OCI-LY1 (cell line): ENCODE measurements around the gene ATG9A.

ENCODE experiments used
- EZH2 ChIP-seq: fragments of 200-600 bp; sonication (generic), shearing (Covaris generic); IDR thresholded peaks from 2 replicates; pipeline ENCODE4 v1.8.0; 2017; ENCODE audit warnings: borderline replicate concordance, mixed run types, mild to moderate bottlenecking, antibody characterized with exemption, low read length, moderate library complexity, mixed read lengths
- TF ChIP-seq, protein P1 (sequence below): fragments of 200-600 bp; sonication (generic), shearing (Covaris generic); IDR thresholded peaks from 2 replicates; pipeline ENCODE4 v1.5.1; 2017; ENCODE audit warnings: mild to moderate bottlenecking, antibody characterized with exemption, low read length, moderate library complexity, mixed read lengths

DNA sequence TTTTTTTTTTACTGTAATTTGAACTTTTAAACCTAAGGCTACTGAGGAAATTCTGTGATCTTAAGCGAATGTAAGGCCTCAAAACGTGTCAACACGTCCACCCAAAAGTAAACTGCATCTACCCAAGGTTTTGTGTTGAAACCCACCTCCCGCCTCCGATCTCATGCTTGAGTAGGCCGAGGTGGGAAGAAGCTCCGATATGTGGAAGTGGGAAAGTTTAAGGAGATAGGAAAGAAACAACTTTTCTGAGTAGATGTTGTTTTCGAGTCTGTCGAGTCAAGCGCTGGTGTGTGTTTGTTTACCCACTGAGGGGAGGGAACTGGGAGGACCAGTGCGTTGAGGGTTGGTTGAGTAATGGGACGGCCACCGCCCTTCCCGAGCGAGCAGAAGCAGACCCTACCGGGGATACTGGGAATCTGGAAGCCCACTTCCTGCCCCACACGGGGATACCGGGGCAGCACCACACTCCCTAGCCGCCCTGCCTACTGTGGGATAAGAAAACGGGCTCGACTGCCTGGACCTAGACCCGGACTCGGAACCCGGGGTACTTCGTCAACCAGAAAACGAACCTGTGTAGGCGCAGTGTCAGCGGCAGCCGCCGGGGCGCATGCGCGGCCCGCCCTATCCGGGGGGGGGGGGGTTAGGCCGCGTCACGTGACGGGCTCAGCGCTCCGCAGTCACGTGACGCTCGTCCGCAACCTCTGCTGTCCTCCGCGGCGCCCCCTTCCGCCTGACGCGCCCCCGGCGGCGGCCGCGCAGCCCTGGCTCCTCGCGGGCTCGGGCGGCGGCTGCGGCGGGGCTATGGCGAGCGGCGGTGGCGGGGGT lies 51.7 kb downstream of the ATG9A start, which contains the start of gene RETREG2:
- no peak for TF ChIP-seq EZH2
- TF ChIP-seq, protein P1, sequence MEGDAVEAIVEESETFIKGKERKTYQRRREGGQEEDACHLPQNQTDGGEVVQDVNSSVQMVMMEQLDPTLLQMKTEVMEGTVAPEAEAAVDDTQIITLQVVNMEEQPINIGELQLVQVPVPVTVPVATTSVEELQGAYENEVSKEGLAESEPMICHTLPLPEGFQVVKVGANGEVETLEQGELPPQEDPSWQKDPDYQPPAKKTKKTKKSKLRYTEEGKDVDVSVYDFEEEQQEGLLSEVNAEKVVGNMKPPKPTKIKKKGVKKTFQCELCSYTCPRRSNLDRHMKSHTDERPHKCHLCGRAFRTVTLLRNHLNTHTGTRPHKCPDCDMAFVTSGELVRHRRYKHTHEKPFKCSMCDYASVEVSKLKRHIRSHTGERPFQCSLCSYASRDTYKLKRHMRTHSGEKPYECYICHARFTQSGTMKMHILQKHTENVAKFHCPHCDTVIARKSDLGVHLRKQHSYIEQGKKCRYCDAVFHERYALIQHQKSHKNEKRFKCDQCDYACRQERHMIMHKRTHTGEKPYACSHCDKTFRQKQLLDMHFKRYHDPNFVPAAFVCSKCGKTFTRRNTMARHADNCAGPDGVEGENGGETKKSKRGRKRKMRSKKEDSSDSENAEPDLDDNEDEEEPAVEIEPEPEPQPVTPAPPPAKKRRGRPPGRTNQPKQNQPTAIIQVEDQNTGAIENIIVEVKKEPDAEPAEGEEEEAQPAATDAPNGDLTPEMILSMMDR = no peak
